Cardiac muscle cell (in vitro differentiated cells and primary cell): Measurements from ENCODE around the gene KCNQ1. TPM values are rescaled to one million over a fixed set of nuclear protein-coding genes. Genes with fewer than 3 reads are reported as not detected.

ENCODE experiments used
- DNase-seq, 2 donors: peaks; one replicate each; pipeline versions ENCODE4 v3.0.0 to v3.0.0-alpha.2; 2010 to 2017; ENCODE audit warnings: low read depth in 1 of 2, low spot score in 1 of 2
- H3K27ac ChIP-seq: fragments of 200-600 bp; sonication (generic); 2 replicates; pipeline ENCODE4 v1.5.1; 2016
- H3K27me3 ChIP-seq: fragments of 200-600 bp; sonication (generic); 2 replicates; pipeline ENCODE4 v1.6.0; 2016; ENCODE audit warnings: control low read depth
- H3K36me3 ChIP-seq: fragments of 200-600 bp; sonication (generic); 2 replicates; pipeline ENCODE4 v1.5.1; 2016; ENCODE audit warnings: control low read depth
- H3K4me1 ChIP-seq: fragments of 200-600 bp; sonication (generic); 2 replicates; pipeline ENCODE4 v1.8.1; 2017; ENCODE audit warnings: low read depth, mild to moderate bottlenecking, mixed run types
- H3K4me3 ChIP-seq: fragments of 200-600 bp; sonication (generic); 2 replicates; pipeline ENCODE4 v1.5.1; 2016; ENCODE audit warnings: mild to moderate bottlenecking
- H3K9me3 ChIP-seq: fragments of 200-600 bp; sonication (generic); 2 replicates; pipeline ENCODE4 v1.5.1; 2017; ENCODE audit warnings: low read depth, mild to moderate bottlenecking, control low read depth
- CTCF ChIP-seq: IDR thresholded peaks from 2 replicates; pipeline ENCODE4 v1.5.1; 2012; ENCODE audit warnings: low read depth, mild to moderate bottlenecking, low read length
- polyA plus RNA-seq: library from polyadenylated mRNA; unstranded; fragments of >200 nt; fragmentation: Nextera tagmentation; extraction: Ambion mirVana; gene quantifications from 2 replicates; pipeline ENCODE4 v1.2.1, GENCODE V29; 2016
- total RNA-seq: library from RNA; depleted of rRNA; stranded (reverse); fragments of >200 nt; gene quantifications from 2 replicates; pipeline ENCODE4 v1.2.3, GENCODE V29; 2016

Gene KCNQ1
- total and polyA plus RNA-seq, 2 experiments from 2014 or later, result 13.9 to 18.6 TPM

- H3K36me3 ChIP-seq, result no peaks in the 10 kb centered on the region
- DNase-seq, result no peak
- no peaks in the 10 kb centered on the region for H3K9me3 ChIP-seq
- H3K4me1 ChIP-seq, result no peaks in the 10 kb centered on the region
- H3K27ac ChIP-seq, result no peak overlapping the region
- no peak for TF ChIP-seq CTCF
- H3K4me3 ChIP-seq, result no peak overlapping the region
- peaks cover 7% of the 10 kb centered on the region for H3K27me3 ChIP-seq
These were observed 139.6 kb downstream of the KCNQ1 start for GRCh38 chr11:2584434-2584811.

- no peak overlapping the region for H3K4me3 ChIP-seq
- H3K27ac ChIP-seq, result no peak overlapping the region
- no peak for TF ChIP-seq CTCF
- H3K9me3 ChIP-seq, result no peaks in the 10 kb centered on the region
- no peaks in the 10 kb centered on the region for H3K36me3 ChIP-seq
- DNase-seq, result no peak
- H3K4me1 ChIP-seq, result no peaks in the 10 kb centered on the region
- peaks cover 7% of the 10 kb centered on the region for H3K27me3 ChIP-seq
These were observed 140.2 kb downstream of the KCNQ1 start for GRCh38 chr11:2584812-2585565.

- TF ChIP-seq CTCF, result no peak
- DNase-seq, result no peak
- Histone ChIP-seq H3K27ac (no peak overlapping the region), H3K27me3 (peaks cover 7% of the 10 kb centered on the region), H3K36me3 (no peaks in the 10 kb centered on the region), H3K4me3 (no peak overlapping the region), H3K9me3 (no peaks in the 10 kb centered on the region), H3K4me1 (no peaks in the 10 kb centered on the region)
These were observed 140.8 kb downstream of the KCNQ1 start for GRCh38 chr11:2585566-2586086.

GRCh38 chr11:2586087-2586792 lies 141.4 kb downstream of the KCNQ1 start:
- Histone ChIP-seq H3K36me3 (no peaks in the 10 kb centered on the region), H3K27me3 (peaks cover 7% of the 10 kb centered on the region), H3K4me1 (no peaks in the 10 kb centered on the region), H3K4me3 (no peak overlapping the region), H3K27ac (no peak overlapping the region), H3K9me3 (no peaks in the 10 kb centered on the region)
- no peak for DNase-seq
- TF ChIP-seq CTCF, result no peak

GRCh38 chr11:2586793-2587131 lies 142.0 kb downstream of the KCNQ1 start:
- Histone ChIP-seq H3K27ac (no peak overlapping the region), H3K36me3 (no peaks in the 10 kb centered on the region), H3K4me3 (no peak overlapping the region), H3K4me1 (no peaks in the 10 kb centered on the region), H3K9me3 (no peaks in the 10 kb centered on the region), H3K27me3 (peaks cover 7% of the 10 kb centered on the region)
- no peak for DNase-seq
- TF ChIP-seq CTCF, result no peak
